T1000 (cell line): Measurements from ENCODE around the gene NDUFB8.

Experiments
- DNase-seq: peaks from one replicate; lab custom pipeline; 2025; ENCODE audit warnings: mixed read lengths; lab: John Stamatoyannopoulos, UW

Gene NDUFB8

GRCh38 chr10:100537475-100537874, 7.8 kb upstream of the NDUFB8 start:
- DNase-seq = no peak

DNA sequence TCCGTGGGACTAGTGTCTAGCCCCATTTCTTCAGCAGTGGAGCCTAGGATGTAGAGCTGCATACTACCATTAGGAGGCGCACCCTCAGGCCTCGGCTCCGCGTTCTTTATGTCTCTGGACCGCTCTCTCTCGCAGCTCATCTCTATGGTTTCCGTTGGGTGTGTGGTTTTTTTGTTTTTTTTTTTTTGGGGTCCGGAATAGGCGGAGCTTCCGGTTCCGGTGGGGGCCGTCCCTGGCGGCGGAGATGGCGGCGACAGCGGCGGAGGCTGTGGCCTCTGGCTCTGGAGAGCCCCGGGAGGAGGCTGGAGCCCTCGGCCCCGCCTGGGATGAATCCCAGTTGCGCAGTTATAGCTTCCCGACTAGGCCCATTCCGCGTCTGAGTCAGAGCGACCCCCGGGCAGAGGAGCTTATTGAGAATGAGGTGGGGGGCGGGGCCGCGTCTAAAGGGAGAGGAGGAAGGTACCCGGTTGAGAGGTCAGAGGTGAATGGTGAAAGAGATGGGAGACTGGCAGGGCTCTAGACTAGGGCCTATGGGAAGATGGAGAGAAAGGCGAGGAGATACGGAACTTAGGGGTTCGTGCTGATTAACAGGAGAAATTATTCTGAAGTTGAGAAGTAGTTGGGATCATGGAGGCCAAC, 6.2 kb upstream of the NDUFB8 start, which contains the start of gene HIF1AN:
TSS of gene HIF1AN (plus strand) at position 229 of the 639 bp plus-strand sequence. CDS start at position 245, 16 bp downstream.
- DNase-seq = peak; percentile 81

- no peak for DNase-seq
These were observed 5.7 kb upstream of the NDUFB8 start for GRCh38 chr10:100535338-100535714.

DNA sequence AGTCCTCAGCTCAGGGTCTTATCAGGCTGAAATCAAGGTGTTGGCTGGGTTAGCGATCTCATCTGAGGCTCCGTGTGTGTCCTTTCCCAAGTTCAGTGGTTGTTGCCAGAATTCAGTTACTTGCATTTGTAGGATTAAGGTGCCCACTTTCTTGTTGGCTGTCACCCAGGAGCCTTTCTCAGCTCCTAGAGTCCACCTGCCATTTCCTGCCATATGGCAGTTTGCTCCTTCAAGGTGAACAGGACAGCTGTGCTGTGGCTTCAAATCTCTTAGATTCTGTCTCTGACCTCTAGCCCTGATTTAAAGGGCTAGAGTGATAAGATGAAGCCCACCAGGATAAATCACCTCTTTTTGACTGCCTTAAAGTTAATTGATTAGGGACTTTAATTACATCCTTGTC, 5.1 kb upstream of the NDUFB8 start:
- no peak for DNase-seq

GRCh38 chr10:100531761-100532160, 2.1 kb upstream of the NDUFB8 start:
- no peak for DNase-seq

GRCh38 chr10:100528921-100529474, 673 bp downstream of the NDUFB8 start:
- no peak for DNase-seq

DNA sequence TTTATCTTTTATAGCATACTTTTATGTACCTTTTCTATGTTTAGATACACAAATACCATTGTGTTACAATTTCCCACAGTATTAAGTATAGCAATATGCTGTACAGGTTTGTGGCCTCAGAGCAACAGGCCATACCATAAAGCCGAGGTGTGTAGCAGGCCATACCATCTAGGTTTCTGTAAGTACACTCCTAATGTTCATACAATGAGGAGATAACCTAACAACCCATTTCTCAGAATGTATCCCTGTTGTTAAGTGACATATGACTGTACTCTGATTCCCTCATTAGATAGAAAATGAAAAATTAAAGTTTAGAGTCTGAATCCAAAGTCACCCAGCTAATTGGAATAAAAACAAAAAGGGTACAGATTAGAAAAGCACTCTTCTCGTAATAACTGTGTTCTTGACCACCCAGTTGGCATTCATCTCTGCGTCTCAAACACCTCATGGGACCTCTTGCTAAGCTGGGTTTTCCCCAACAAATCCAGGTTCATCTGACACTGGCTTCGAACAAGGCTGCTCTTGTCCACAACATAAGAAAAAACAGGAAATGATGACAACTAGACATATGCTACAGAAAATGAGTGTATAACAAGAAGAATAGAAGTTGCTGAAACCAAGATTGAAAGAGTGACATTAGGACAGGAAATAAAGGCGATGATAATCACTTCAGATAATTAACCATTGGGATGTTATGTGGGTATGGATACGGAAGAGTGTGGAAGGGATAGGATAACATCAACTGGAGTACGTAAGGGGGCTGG, 1.4 kb downstream of the NDUFB8 start:
- DNase-seq = no peak

DNA sequence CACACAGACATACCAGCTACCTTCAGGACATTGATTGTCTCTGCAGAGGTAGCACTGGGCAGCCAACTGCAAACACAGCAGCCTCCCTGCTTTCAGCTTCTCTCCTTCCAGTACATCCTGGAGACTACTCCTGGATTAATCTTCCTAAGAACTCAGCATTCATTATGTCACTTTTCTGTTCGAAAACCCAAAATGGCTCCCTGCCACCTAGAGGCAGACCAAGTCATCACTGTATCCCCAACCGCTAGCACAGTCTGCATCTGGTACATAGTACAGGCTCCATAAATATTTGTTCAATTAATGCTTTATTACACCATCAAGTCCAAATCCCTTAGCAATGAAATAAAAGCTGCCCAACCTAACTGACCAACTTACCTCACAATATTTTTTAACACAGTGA, 5.0 kb downstream of the NDUFB8 start:
- no peak for DNase-seq

DNA sequence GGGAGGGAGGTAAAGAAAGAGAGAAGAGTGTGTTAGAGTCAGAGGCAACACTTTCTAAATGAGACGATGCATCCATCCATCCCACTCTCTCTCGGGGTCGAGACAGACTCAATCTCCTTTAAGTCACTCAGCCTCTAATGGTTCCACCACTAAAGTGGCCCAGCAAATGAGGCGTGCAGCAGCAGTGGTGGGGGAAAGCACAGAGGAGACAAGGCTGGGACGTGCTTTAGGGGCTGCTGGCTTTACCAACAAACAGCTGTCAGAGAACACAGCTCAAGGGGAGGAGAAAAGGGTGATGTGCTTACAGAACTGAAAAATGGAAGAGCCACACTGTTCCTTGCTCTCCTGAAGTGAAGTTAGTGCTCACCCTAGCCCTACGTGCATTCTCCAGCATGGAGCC, 5.5 kb downstream of the NDUFB8 start:
- no peak for DNase-seq

DNA sequence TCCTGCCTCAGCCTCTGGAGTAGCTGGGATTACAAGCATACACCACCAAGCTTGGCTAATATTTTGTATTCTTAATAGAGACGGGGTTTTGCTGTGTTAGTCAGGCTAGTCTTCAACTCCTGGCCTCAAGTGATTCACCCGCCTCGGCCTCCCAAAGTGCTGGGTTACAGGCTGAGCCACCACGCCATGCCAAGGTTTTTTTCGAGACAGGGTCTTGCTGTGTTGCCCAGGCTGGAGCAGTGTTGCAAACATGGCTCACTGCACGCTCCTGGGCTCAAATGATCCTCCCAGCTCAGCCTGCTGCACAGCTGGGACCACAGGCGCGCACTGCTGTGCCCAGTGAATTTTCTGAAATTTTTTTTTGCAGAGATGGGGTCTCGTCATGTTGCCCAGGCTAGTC, 6.7 kb downstream of the NDUFB8 start:
- DNase-seq = no peak

GRCh38 chr10:100522107-100522801, 7.4 kb downstream of the NDUFB8 start:
- no peak for DNase-seq

DNA sequence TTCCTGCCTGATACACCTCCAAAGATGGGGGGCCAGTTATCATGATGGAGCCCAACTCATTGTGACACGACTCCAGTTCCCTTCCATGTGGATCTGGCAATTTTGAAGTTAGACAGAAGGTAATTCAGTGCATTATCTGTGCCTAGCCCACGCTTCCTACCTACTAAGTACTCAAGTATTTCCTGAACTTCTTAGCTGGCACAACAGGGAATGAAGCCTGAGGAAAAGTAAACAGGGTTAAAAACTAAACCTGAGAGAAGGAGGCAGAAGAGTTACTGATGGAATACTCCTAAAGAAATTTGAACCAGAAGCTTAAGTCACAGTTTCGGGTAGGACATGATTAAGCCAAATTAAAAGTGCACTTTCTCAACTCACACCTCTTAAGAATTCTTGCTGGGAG, 8.9 kb downstream of the NDUFB8 start:
- DNase-seq = no peak

GRCh38 chr10:100519311-100520051, 10.2 kb downstream of the NDUFB8 start, which contains the start of gene SEC31B:
TSS of gene SEC31B (minus strand) at chr10:100519861. CDS start at chr10:100516952, 2,909 bp downstream.
- DNase-seq = no peak

GRCh38 chr10:100518761-100519241, 10.9 kb downstream of the NDUFB8 start:
- no peak for DNase-seq

GRCh38 chr10:100516847-100517246, 12.8 kb downstream of the NDUFB8 start:
- DNase-seq = no peak

- no peak for DNase-seq
These were observed 14.1 kb downstream of the NDUFB8 start for GRCh38 chr10:100515612-100516011.

DNA sequence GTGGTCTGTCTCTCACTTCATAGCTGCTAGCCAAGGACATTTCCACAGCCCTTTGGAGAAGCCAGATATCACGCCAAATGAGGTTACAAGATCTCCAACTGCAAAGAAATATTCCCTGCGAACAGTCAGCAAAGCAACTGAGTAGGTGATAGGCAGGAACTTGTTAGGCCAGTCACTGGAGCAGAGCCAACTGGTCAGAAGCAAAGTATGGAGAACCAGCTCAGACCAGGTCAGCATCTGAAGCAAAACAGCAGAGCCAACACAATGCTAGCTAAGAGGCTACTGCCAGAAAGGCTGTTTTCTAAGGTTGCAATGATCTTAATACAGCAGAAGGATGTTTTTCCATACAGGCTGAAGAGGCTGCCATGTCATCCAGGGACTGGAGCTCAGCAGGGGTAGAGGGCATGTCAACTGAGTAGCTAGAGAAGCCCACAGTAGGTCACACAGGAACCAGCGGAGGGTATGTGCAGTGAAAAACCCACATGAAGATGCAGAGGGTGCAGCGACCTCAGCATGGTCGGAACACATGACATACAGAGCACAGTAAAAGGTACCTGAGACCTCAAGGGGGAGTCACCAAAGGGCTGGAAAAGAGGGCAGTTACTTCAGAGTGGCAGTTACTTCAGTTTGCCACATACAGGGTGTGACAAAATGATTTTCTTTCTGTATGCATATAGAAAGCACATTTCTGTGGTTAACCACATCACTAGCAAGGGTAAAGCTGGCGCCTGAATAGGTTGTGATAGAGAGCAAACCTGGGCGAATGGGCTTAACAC, 18.9 kb downstream of the NDUFB8 start:
- DNase-seq = no peak

DNA sequence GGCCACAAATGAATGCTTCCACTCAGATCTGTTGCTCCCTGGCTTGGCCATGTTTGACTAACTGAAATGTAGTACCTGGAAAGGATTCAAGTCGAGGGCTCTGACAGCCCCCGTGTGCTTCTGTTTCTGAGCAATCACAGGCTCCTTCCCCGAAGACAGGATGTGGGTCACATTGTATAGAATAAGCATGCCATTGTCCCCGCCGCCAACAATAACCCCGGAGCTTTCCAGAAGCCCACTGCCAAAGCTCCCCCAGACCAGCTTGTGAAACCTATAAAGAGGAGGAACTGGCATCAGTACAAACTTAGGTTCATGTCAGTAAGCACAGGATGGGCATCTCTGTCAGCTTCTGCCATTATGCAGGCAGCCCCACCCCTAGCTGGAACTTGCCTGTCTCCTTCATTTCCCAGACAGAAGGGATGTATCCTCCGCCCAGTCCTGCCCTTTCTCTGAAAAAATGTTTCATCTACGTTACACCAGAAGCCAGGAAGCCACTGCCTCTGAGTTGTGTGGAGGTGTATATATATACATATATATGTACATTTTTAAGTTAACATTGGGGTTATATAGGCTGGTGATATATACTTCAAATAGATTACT, 20.3 kb downstream of the NDUFB8 start:
- DNase-seq = no peak

- DNase-seq = no peak
These were observed 20.9 kb downstream of the NDUFB8 start for GRCh38 chr10:100508691-100509150.

GRCh38 chr10:100508266-100508665, 21.4 kb downstream of the NDUFB8 start:
- no peak for DNase-seq
